ENCODE data around the gene QTRT2.

Gene QTRT2

GRCh38 chr3:114056130-114057010 lies at the start of gene QTRT2, which contains the start of gene CCDC191:
Gene QTRT2 (plus strand): TSS chr3:114056737. CDS start chr3:114065258, 8,521 bp downstream.
Gene CCDC191 (minus strand): TSS chr3:114056526. CDS start chr3:114056466, 60 bp downstream.
- Histone ChIP-seq H3K36me3 (ENCODE audit: control insufficient read depth, insufficient read depth, low read length, severe bottlenecking) (peaks cover 5% of the 10 kb centered on the region), H3K27me3 (replicated peaks; ENCODE audit: control insufficient read depth, insufficient read depth, low read length) (no peaks in the 10 kb centered on the region), H3K4me3 (ENCODE audit: low read length) (peak within 1 kb of the TSS; percentile 90), H3K9me3 (ENCODE audit: control insufficient read depth, low read length) (no peaks in the 10 kb centered on the region), H3K4me1 (ENCODE audit: control insufficient read depth, insufficient read depth, low read length) (peaks cover 13% of the 10 kb centered on the region), H3K9ac (ENCODE audit: low read length) (peak within 1 kb of the TSS; percentile 84)
- peak; percentile 100 for DNase-seq (ENCODE audit: low read depth)

- no peak overlapping the region for H3K9ac ChIP-seq (ENCODE audit: low read length)
- peaks cover 17% of the 10 kb centered on the region for H3K4me1 ChIP-seq (ENCODE audit: control insufficient read depth, insufficient read depth, low read length)
- H3K36me3 ChIP-seq (ENCODE audit: control insufficient read depth, insufficient read depth, low read length, severe bottlenecking): peaks cover 2% of the 10 kb centered on the region
- no peaks in the 10 kb centered on the region for H3K9me3 ChIP-seq (ENCODE audit: control insufficient read depth, low read length)
- no peak overlapping the region for H3K4me3 ChIP-seq (ENCODE audit: low read length)
- no peak for DNase-seq (ENCODE audit: low read depth)
- H3K27me3 ChIP-seq (replicated peaks; ENCODE audit: control insufficient read depth, insufficient read depth, low read length): no peaks in the 10 kb centered on the region
Measured at GRCh38 chr3:114011059-114011797, 45.3 kb upstream of the QTRT2 start.

GRCh38 chr3:114014211-114014610 lies 42.3 kb upstream of the QTRT2 start:
- Histone ChIP-seq H3K4me1 (ENCODE audit: control insufficient read depth, insufficient read depth, low read length) (peaks cover 18% of the 10 kb centered on the region), H3K27me3 (replicated peaks; ENCODE audit: control insufficient read depth, insufficient read depth, low read length) (no peaks in the 10 kb centered on the region), H3K36me3 (ENCODE audit: control insufficient read depth, insufficient read depth, low read length, severe bottlenecking) (peaks cover 2% of the 10 kb centered on the region), H3K4me3 (ENCODE audit: low read length) (no peak overlapping the region), H3K9ac (ENCODE audit: low read length) (no peak overlapping the region), H3K9me3 (ENCODE audit: control insufficient read depth, low read length) (no peaks in the 10 kb centered on the region)
- DNase-seq (ENCODE audit: low read depth): no peak

DNA sequence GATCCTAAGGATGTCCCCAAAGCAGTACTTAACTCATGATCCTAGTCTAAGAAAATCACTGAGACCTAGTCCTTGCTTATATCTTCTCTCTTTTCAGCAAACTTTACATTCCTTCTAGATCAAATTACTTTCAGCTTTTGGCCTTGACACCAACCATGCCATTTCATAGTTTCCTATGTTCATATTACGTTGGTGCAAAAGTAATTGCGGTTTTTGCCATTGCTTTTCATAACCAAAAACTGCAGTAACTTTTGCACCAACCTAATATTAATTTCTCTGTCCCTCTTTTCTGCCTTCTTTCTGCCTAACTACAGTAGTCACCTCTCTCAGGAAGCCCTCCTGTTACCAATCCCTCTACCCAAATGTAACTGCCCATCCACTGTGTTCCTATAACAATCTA lies 37.1 kb upstream of the QTRT2 start:
- H3K9ac ChIP-seq (ENCODE audit: low read length): no peak overlapping the region
- no peak overlapping the region for H3K4me3 ChIP-seq (ENCODE audit: low read length)
- DNase-seq (ENCODE audit: low read depth): no peak
- no peaks in the 10 kb centered on the region for H3K9me3 ChIP-seq (ENCODE audit: control insufficient read depth, low read length)
- no peaks in the 10 kb centered on the region for H3K36me3 ChIP-seq (ENCODE audit: control insufficient read depth, insufficient read depth, low read length, severe bottlenecking)
- no peaks in the 10 kb centered on the region for H3K27me3 ChIP-seq (replicated peaks; ENCODE audit: control insufficient read depth, insufficient read depth, low read length)
- peaks cover 18% of the 10 kb centered on the region for H3K4me1 ChIP-seq (ENCODE audit: control insufficient read depth, insufficient read depth, low read length)

- DNase-seq (ENCODE audit: low read depth): no peak
- Histone ChIP-seq H3K9me3 (ENCODE audit: control insufficient read depth, low read length) (no peaks in the 10 kb centered on the region), H3K4me1 (ENCODE audit: control insufficient read depth, insufficient read depth, low read length) (peaks cover 4% of the 10 kb centered on the region), H3K4me3 (ENCODE audit: low read length) (no peak overlapping the region), H3K36me3 (ENCODE audit: control insufficient read depth, insufficient read depth, low read length, severe bottlenecking) (no peaks in the 10 kb centered on the region), H3K9ac (ENCODE audit: low read length) (no peak overlapping the region), H3K27me3 (replicated peaks; ENCODE audit: control insufficient read depth, insufficient read depth, low read length) (no peaks in the 10 kb centered on the region)
Measured at GRCh38 chr3:114020907-114021306, 35.6 kb upstream of the QTRT2 start.

- DNase-seq (ENCODE audit: low read depth): no peak
- Histone ChIP-seq H3K27me3 (replicated peaks; ENCODE audit: control insufficient read depth, insufficient read depth, low read length) (no peaks in the 10 kb centered on the region), H3K9me3 (ENCODE audit: control insufficient read depth, low read length) (no peaks in the 10 kb centered on the region), H3K4me3 (ENCODE audit: low read length) (no peak overlapping the region), H3K36me3 (ENCODE audit: control insufficient read depth, insufficient read depth, low read length, severe bottlenecking) (no peaks in the 10 kb centered on the region), H3K9ac (ENCODE audit: low read length) (no peak overlapping the region), H3K4me1 (ENCODE audit: control insufficient read depth, insufficient read depth, low read length) (no peaks in the 10 kb centered on the region)
Measured at GRCh38 chr3:114022145-114022802, 34.3 kb upstream of the QTRT2 start.

- DNase-seq (ENCODE audit: low read depth): no peak
- no peak overlapping the region for H3K4me3 ChIP-seq (ENCODE audit: low read length)
- no peaks in the 10 kb centered on the region for H3K4me1 ChIP-seq (ENCODE audit: control insufficient read depth, insufficient read depth, low read length)
- no peaks in the 10 kb centered on the region for H3K9me3 ChIP-seq (ENCODE audit: control insufficient read depth, low read length)
- no peaks in the 10 kb centered on the region for H3K36me3 ChIP-seq (ENCODE audit: control insufficient read depth, insufficient read depth, low read length, severe bottlenecking)
- no peak overlapping the region for H3K9ac ChIP-seq (ENCODE audit: low read length)
- no peaks in the 10 kb centered on the region for H3K27me3 ChIP-seq (replicated peaks; ENCODE audit: control insufficient read depth, insufficient read depth, low read length)
Measured at GRCh38 chr3:114025451-114025850, 31.1 kb upstream of the QTRT2 start.

DNA sequence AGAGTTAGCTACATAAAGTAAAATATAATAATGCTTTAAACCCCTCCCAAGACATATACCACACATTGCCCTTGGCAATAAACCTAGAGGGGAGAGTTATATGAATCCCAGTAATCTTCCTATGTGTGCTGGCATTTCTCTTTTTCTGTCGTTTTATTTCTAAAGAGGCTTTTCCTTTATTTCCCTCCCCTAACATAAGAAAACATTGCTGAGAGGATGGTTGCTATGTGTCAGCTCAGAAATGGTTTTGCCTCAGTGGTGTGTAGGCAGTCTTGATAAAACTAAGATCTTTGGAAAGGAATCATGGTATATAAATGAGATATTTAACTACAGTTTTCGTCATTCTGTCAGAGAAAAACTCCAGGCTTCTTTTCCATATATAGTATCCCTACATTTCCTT lies 30.2 kb upstream of the QTRT2 start:
- DNase-seq (ENCODE audit: low read depth): no peak
- no peak overlapping the region for H3K4me3 ChIP-seq (ENCODE audit: low read length)
- no peaks in the 10 kb centered on the region for H3K27me3 ChIP-seq (replicated peaks; ENCODE audit: control insufficient read depth, insufficient read depth, low read length)
- no peak overlapping the region for H3K9ac ChIP-seq (ENCODE audit: low read length)
- no peaks in the 10 kb centered on the region for H3K36me3 ChIP-seq (ENCODE audit: control insufficient read depth, insufficient read depth, low read length, severe bottlenecking)
- no peaks in the 10 kb centered on the region for H3K4me1 ChIP-seq (ENCODE audit: control insufficient read depth, insufficient read depth, low read length)
- H3K9me3 ChIP-seq (ENCODE audit: control insufficient read depth, low read length): no peaks in the 10 kb centered on the region

DNA sequence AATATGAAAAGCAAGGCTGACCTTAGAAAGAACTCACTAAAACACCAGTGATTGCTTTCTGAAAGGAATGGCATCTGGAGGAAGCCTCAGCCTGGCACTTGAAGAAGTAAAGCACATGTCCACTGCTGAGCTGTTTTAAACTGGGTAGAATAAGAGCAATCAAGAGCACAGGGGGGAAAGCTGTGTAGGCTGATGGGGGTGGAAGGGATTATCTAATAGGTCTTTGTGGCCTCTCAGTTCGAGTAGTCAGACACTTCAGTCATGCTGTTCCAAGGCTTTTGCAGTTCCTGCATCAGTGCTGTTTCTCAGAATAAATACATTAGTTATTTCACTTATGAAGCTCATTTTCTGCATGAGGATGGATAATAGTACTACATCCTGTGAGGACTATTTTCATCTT lies 22.8 kb upstream of the QTRT2 start:
- Histone ChIP-seq H3K4me1 (ENCODE audit: control insufficient read depth, insufficient read depth, low read length) (peaks cover 17% of the 10 kb centered on the region), H3K4me3 (ENCODE audit: low read length) (no peak overlapping the region), H3K36me3 (ENCODE audit: control insufficient read depth, insufficient read depth, low read length, severe bottlenecking) (peaks cover 4% of the 10 kb centered on the region), H3K27me3 (replicated peaks; ENCODE audit: control insufficient read depth, insufficient read depth, low read length) (no peaks in the 10 kb centered on the region), H3K9me3 (ENCODE audit: control insufficient read depth, low read length) (no peaks in the 10 kb centered on the region), H3K9ac (ENCODE audit: low read length) (no peak overlapping the region)
- DNase-seq (ENCODE audit: low read depth): no peak

DNA sequence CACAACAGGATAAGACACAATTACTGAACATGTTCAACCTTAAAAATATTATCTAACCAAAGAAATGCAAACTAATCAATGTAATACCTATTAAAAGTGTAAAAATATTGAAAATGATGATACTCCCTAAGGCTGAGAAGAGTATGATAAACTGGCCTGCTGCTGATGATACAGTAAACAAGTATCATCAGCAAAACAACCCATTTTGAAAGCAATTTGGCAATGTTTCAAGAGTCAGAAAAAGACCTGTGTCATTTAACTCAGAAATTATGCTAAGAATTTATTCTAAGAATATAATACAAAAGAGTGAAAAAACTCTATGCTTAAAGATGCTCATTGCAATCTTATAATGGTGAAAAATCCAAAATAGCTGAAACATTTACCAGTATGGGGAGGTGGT lies 22.3 kb upstream of the QTRT2 start:
- Histone ChIP-seq H3K9me3 (ENCODE audit: control insufficient read depth, low read length) (no peaks in the 10 kb centered on the region), H3K4me1 (ENCODE audit: control insufficient read depth, insufficient read depth, low read length) (peaks cover 17% of the 10 kb centered on the region), H3K27me3 (replicated peaks; ENCODE audit: control insufficient read depth, insufficient read depth, low read length) (no peaks in the 10 kb centered on the region), H3K36me3 (ENCODE audit: control insufficient read depth, insufficient read depth, low read length, severe bottlenecking) (peaks cover 4% of the 10 kb centered on the region), H3K9ac (ENCODE audit: low read length) (no peak overlapping the region), H3K4me3 (ENCODE audit: low read length) (no peak overlapping the region)
- no peak for DNase-seq (ENCODE audit: low read depth)
